ENCODE data around the gene BCKDHB. TPM values are rescaled to one million over a fixed set of nuclear protein-coding genes. Genes with fewer than 3 reads are reported as not detected.

The BCKDHB gene
- polyA plus RNA-seq, 12 donors, result 11.2 to 29.5 (median 19.5) TPM; not detected in 1

DNA sequence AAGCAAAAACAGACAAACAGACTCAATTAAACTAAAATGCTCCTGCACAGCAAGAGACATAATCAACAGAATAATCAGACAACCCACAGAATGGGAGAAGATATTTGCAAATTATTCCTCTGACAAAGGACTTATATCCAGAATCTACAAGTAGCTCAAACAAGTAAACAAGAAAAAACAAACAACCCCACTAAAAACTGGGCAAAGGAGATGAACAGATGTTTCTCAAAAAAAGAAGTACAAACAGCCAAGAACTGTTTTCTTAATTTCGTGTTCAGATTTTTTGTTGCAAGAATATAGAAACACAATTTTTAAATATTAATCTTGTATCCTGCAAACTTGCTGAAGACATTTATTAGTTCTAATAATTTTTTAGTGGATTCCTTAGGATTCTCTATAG lies 274.1 kb downstream of the BCKDHB start:
- peak; percentile 5 for DNase-seq

- DNase-seq, result peak; percentile 45
These were observed 276.3 kb downstream of the BCKDHB start for GRCh38 chr6:80382811-80383210.

DNA sequence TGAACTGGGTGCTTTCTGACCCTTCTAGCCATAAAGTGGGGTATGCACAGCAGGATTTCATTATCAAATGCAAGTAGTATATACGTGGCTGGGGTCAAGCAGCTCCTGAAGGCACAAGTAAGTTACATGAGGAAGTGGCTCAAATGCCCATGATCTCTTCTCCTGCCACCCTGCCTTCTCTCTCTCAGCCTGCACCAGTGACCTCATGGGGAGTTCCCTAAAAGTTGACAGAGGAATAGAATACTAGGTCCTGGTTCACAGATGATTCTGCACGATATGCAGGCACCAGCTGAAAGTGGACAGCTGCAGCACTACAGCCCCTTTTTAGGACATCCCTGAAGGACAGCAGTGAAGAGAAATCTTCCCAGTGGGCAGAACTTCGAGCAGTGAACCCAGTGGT lies 282.0 kb downstream of the BCKDHB start:
- DNase-seq, result no peak

Other genes starting within 250 kb of the BCKDHB start
- gene ELOVL4, start 159.1 kb upstream of the BCKDHB start, polyA plus RNA-seq (ENCODE audit: insufficient read length in 12 of 12), result 1 to 10 TPM in 11 of 12 donors, not detected in 1; 2.0 to 5.2 (median 3.2) TPM
- gene TTK, start 102.0 kb upstream of the BCKDHB start, polyA plus RNA-seq (ENCODE audit: insufficient read length in 12 of 12), result 10 to 100 TPM in 4 of 12 donors, 1 to 10 TPM in 7, not detected in 1; 4.6 to 17.1 (median 9.2) TPM